Esophagus squamous epithelium (tissue), 4 donors: ENCODE measurements around the gene PGM5.

Experiments used
- CTCF ChIP-seq, 6 experiments: fragments of 450-650 bp in 4 of 6; fragments of 200-600 bp in 2 of 6; sonication (generic) in 2 of 6; IDR thresholded peaks; one replicate each; pipeline ENCODE4 v1.5.1; 2016 to 2019; ENCODE audit warnings: antibody characterized with exemption in 6 of 6, mild to moderate bottlenecking in 4 of 6, moderate library complexity in 4 of 6
- POLR2A ChIP-seq, 4 donors: fragments of 450-650 bp; IDR thresholded peaks; one replicate each; pipeline ENCODE4 v1.6.1; 2017; ENCODE audit warnings: antibody characterized with exemption in 4 of 4, mild to moderate bottlenecking in 4 of 4, moderate library complexity in 3 of 4

GRCh38 chr9:68482548-68482947 lies 126.1 kb downstream of the PGM5 start:
- TF ChIP-seq CTCF (IDR thresholded peaks at IDR 0.05) (no peak), POLR2A (IDR thresholded peaks at IDR 0.05) (no peak)
